Urinary bladder (tissue), 4 donors: ENCODE results near the gene MMP15. TPM values are rescaled to one million over a fixed set of nuclear protein-coding genes. Genes with fewer than 3 reads are reported as not detected.
"Not testable (repeated sequence)": the region's sequence is repeated elsewhere in the genome, so short reads cannot be mapped to it uniquely, and the experiment has no call there.

ENCODE experiments used
- DNase-seq: peaks from one replicate; pipeline ENCODE4 v3.0.0-alpha.2; 2015; ENCODE audit errors: extremely low spot score
- H3K27ac ChIP-seq: one replicate; pipeline ENCODE4 v1.5.1; 2013; ENCODE audit warnings: low read depth, mild to moderate bottlenecking, moderate library complexity
- H3K36me3 ChIP-seq: one replicate; pipeline ENCODE4 v1.6.1; 2013; ENCODE audit warnings: mild to moderate bottlenecking, moderate library complexity; ENCODE audit not compliant: insufficient read depth
- H3K4me1 ChIP-seq: one replicate; pipeline ENCODE4 v1.6.1; 2013; ENCODE audit warnings: mild to moderate bottlenecking, moderate library complexity; ENCODE audit not compliant: insufficient read depth
- H3K4me3 ChIP-seq: one replicate; pipeline ENCODE4 v1.5.1; 2013; ENCODE audit warnings: low read depth, low read length
- WGBS: extraction: QIAGEN DNeasy Blood & Tissue Kit; methylation state at CpG from one replicate; pipeline ENCODE4 v1.1.7; 2013; 5-methylcytosine and 5-hydroxymethylcytosine counted together
- polyA plus RNA-seq: library from polyadenylated mRNA; stranded (reverse); fragments of 200-250 nt; gene quantifications from one replicate; pipeline ENCODE4 v1.2.3, GENCODE V29; 2013
- total RNA-seq: library from RNA; depleted of rRNA; stranded (reverse); fragments of >200 nt; gene quantifications from one replicate; pipeline ENCODE4 v1.2.3, GENCODE V29; 2014
- donor health status: healthy with polysubstance abuse.
- donor health status: healthy.

Gene MMP15
- total and polyA plus RNA-seq, 2 donors = 10.6 to 11.1 TPM

DNA sequence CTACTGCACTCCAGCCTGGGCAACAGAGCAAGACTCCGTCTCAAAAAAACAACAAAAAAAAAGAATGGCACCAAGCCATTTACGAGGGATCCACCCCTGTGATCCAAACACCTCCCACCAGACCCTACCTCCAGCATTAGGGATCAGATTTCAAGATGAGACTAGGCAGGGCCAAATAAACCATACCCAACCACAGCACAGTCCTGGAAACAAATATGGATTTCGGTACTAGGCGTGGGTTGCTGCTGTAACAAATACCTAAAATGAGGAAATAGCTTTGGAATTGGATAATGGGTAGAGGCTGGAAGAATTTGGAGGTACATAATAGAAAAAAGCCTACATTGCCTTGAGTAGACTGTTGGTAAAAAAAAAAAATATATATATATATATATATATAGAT, 49.1 kb downstream of the MMP15 start:
- no peaks in the 10 kb centered on the region for H3K4me1 ChIP-seq
- no peaks in the 10 kb centered on the region for H3K36me3 ChIP-seq
- H3K4me3 ChIP-seq = no peak overlapping the region
- no peak for DNase-seq
- WGBS = 97% methylated on average over 4 of the region's 4 CpGs
- H3K27ac ChIP-seq = no peak overlapping the region

DNA sequence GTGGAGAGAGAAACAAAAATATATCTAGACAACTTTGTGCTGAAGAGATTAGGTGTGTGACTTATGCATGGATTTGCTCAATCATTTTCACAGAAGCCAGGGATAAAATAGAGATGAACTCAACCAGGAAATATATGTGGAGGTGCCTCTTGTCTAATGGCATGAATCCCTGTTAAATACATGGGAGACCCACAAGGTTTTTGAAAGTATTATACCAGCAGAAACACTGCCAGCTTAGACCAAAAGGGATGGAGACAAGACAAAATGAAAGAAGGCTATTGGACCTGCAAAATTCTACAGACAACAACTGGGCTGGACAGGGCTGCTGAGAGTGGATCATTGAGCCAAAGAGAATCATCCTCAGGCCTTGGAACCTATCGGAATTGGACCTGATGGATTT, 51.0 kb downstream of the MMP15 start:
- no peak for DNase-seq
- 91% methylated on average over 1 of the region's 1 CpG for WGBS
- Histone ChIP-seq H3K27ac (no peak overlapping the region), H3K4me3 (no peak overlapping the region), H3K4me1 (no peaks in the 10 kb centered on the region), H3K36me3 (no peaks in the 10 kb centered on the region)

DNA sequence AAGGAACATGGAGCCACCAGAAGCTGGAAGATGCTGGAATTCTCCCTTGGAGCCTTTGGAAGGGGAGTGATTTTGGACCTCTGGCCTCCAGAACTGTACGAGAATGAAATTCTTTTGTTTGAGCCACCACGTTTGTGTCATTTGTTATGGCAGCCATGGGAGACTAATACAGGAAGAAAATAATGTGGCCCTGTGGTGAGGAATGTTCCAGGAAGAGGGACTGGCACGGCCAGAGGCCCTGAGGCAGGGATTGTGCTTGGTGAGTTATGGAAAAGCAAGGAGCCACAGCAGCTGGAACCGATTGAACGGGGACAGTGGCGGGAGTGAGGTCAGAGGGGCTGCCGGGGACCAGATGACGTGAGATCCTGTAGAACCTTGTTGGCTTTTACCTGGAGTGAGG, 52.2 kb downstream of the MMP15 start:
- no peak for DNase-seq
- Histone ChIP-seq H3K27ac (no peak overlapping the region), H3K4me1 (no peaks in the 10 kb centered on the region), H3K4me3 (no peak overlapping the region), H3K36me3 (no peaks in the 10 kb centered on the region)
- WGBS = 81% methylated on average over 8 of the region's 8 CpGs

DNA sequence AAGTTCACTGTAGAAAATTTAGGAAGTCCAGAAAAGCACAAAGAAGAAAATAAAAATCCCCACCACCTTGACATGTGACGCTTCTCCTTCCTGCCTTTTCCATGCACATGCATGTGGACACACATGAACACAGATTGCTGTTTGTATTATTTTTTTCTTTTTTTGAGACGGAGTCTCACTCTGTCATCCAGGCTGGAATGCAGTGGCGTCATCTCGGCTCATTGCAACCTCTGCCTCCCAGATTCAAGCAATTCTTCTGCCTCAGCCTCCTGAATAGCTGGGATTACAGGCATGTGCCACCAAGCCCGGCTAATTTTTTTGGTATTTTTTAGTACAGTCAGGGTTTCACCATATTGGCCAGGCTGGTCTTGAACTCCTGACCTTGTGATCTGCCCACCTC, 55.1 kb downstream of the MMP15 start:
- not testable (repeated sequence) for H3K4me1 ChIP-seq, H3K36me3 ChIP-seq, H3K4me3 ChIP-seq, H3K27ac ChIP-seq, DNase-seq
- 85% methylated on average over 5 of the region's 5 CpGs for WGBS

DNA sequence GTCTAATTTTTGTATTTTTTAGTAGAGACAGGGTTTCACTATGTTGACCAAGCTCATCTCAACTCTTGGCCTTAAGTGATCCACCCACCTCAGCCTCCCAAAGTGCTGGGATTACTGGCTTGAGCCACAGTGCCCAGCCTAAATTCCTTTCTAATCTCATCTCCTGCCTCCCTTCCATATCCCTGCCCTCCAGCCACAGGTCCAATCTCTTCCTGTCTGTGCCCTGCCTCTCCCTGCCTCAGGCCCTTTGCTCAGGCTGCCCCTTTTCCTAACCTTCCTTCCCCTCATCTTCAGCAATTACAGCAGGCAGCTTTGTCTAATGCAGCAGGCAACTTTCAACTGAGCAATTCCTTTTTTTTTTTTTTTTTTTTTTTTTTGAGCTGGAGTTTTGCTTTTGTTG, 56.8 kb downstream of the MMP15 start:
- Histone ChIP-seq H3K27ac (no peak overlapping the region), H3K36me3 (no peaks in the 10 kb centered on the region), H3K4me3 (no peak overlapping the region), H3K4me1 (no peaks in the 10 kb centered on the region)
- no peak for DNase-seq

DNA sequence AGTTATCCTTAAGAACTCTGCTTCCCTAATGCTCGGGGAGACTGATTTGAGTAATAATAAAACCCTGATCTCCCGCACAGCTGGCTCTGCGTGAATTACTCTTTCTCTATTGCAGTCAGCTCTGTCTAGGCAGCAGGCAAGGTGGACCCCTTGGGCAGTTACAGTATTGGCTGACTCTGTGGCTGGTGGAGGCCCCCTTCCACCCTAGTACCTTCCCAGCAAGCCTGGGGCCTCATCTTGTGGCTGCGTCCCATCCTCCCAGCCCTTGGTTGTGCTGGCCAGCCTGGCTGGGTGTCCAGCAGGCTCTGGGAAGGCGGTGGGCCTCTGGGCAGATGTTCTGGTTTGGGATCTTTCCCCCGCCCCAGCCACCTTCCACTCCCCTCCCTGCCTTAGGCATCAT, 59.1 kb downstream of the MMP15 start:
- Histone ChIP-seq H3K27ac (no peak overlapping the region), H3K4me3 (no peak overlapping the region), H3K36me3 (no peaks in the 10 kb centered on the region), H3K4me1 (no peaks in the 10 kb centered on the region)
- no peak for DNase-seq
- WGBS = 81% methylated on average over 6 of the region's 6 CpGs

DNA sequence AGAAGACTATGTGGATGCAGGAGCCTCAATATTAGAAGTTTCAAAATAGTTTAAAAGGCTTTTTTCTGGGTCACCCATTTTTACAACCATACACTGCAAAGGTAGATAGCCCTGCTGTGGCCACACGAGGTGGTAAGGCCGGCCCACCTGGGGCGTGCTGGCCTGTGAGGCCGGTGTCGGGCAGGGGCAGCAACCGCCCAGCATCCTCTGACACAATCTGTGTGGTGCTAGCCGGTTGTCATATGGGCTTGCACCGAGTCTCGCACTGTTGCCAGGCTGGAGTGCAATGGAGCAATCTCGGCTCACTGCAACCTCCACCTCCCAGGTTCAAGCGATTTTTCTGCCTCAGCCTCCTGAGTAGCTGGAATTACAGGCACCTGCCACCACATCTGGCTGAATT, 59.6 kb downstream of the MMP15 start:
- Histone ChIP-seq H3K36me3 (no peaks in the 10 kb centered on the region), H3K4me3 (no peak overlapping the region), H3K4me1 (no peaks in the 10 kb centered on the region), H3K27ac (no peak overlapping the region)
- 91% methylated on average over 11 of the region's 11 CpGs for WGBS
- DNase-seq = no peak

DNA sequence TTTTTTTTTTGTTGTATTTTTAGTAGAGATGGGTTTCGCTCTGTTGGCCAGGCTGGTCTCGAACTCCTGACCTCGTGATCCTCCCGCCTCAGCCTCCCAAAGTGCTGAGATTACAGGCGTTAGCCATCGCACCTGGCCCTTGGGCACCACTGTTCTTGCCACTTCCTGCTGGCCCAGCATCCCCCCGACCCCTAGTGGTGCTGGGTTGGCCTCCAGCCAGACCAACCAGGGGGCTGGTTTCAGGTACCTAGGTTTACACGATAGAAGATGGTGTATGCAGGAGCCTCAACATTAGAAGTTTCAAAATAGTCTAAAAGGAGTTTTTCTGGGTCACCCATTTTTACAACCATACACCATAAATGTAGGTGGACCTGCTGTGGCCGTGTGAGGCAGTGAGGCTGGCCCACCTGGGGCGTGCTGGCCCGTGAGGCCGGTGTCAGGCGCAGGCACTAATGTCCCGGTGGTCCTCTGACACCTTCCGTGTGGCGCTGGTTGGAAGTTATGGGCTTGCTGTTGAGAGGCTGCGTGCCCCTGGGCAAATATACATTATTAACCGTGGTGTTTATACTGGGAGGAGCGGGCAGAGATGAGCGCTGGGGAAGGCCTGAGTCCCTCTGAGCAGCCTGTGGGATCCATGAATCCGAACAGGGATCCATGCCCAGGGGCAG, 60.2 kb downstream of the MMP15 start:
- 85% methylated on average over 21 of the region's 21 CpGs for WGBS
- H3K4me1 ChIP-seq = no peaks in the 10 kb centered on the region
- no peaks in the 10 kb centered on the region for H3K36me3 ChIP-seq
- H3K27ac ChIP-seq = no peak overlapping the region
- no peak for DNase-seq
- no peak overlapping the region for H3K4me3 ChIP-seq

DNA sequence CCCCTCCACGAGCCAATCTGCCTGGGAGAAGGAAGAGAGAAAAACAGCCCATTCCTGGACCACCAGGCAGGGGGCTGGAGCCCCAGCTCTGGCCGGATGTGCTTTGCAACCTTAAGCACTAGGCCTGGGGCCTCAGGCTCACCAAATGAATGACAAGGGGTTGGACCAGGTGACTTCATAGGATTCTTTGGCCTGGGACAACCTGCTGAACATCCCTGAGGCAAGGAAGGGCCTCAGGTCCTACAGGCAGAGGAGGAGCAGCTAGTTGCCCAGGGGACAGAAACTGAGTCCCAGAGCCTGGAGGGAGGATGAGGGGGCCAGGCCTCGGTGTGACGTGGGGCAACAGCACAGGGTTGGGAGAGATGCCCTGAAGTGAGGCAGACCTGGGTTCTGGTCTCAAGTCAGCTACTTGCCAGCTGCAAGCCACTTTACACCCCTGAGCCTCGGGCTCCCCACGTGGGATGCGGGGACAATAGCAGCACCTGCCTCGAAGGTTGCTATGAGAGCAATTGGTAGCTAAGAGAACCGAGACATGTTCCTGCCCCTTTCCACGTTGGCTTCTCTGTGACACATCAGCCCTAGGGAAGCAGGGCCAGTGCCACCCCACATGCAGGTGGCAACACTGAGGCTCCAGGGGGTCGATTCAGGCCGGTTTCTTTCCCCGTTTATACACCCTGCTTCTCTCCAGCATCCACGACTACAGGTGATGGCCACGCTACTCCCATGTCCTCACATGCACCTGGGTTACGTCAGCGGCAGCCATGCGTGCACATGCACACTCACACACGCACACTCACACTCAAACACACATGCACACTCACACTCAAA, 61.0 kb downstream of the MMP15 start:
- no peak overlapping the region for H3K27ac ChIP-seq
- WGBS = 84% methylated on average over 19 of the region's 19 CpGs
- no peaks in the 10 kb centered on the region for H3K36me3 ChIP-seq
- no peaks in the 10 kb centered on the region for H3K4me1 ChIP-seq
- H3K4me3 ChIP-seq = no peak overlapping the region
- DNase-seq = no peak

DNA sequence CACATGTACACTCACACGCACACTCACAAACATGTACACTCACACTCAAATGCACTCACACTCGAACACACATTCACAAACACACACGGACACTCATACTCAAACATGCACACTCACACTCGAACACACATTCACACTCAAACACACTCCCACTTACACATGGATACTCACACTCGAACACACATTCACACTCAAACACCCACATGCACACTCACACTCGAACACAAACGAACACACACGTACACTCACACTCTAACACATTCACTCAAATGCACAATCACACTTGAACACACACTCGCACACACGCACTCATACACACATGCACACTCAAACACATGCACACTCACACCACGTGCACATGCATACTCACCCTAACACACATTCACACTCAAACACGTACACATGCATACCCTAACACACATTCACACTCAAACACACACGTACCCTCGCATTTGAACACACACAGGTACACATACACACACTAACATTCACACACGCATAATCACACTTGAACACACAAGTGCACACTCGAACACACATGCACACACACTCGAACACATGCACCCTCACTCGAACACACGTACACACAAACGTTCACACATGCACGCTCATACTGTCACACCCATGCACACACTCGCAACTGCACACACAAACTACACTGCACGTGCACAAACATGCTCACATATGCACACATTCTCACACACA, 61.8 kb downstream of the MMP15 start:
- H3K4me3 ChIP-seq = no peak overlapping the region
- DNase-seq = no peak
- 95% methylated on average over 23 of the region's 23 CpGs for WGBS
- no peaks in the 10 kb centered on the region for H3K4me1 ChIP-seq
- H3K27ac ChIP-seq = no peak overlapping the region
- H3K36me3 ChIP-seq = no peaks in the 10 kb centered on the region

DNA sequence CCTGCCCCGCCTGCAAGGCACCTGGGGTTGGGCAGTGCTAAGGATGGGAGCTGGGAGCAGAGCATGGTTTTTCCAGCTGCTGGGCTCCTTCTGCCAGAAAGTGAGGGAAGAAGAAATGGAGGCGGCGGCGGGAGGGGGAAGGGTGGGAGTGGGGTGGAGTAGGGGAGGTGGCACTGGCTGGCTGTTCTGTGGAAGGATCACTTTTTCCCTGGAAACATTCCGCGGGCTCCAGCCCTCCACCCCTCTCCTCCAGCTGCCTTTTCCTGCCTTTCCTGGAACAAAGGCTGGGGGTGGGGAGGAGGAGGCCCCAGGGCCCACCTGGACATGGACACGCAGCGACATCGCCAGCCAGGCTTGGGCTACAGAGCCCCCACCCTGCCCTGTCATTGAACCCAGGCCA, 62.5 kb downstream of the MMP15 start:
- no peak for DNase-seq
- Histone ChIP-seq H3K36me3 (no peaks in the 10 kb centered on the region), H3K27ac (no peak overlapping the region), H3K4me3 (no peak overlapping the region), H3K4me1 (no peaks in the 10 kb centered on the region)
- 43% methylated on average over 9 of the region's 9 CpGs for WGBS

DNA sequence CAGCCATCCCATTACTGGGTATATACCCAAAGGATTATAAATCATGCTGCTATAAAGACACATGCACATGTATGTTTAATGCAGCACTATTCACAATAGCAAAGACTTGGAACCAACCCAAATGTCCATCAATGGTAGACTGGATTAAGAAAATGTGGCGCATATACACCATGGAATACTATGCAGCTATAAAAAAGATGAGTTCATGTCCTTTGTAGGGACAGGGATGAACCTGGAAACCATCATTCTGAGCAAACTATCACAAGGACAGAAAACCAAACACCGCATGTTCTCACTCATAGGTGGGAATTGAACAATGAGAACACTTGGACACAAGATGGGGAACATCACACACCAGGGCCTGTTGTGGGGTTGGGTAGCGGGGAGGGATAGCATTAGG, 64.8 kb downstream of the MMP15 start:
- not testable (repeated sequence) for H3K36me3 ChIP-seq, DNase-seq, H3K4me1 ChIP-seq, H3K4me3 ChIP-seq, H3K27ac ChIP-seq
- WGBS = 97% methylated on average over 3 of the region's 3 CpGs

DNA sequence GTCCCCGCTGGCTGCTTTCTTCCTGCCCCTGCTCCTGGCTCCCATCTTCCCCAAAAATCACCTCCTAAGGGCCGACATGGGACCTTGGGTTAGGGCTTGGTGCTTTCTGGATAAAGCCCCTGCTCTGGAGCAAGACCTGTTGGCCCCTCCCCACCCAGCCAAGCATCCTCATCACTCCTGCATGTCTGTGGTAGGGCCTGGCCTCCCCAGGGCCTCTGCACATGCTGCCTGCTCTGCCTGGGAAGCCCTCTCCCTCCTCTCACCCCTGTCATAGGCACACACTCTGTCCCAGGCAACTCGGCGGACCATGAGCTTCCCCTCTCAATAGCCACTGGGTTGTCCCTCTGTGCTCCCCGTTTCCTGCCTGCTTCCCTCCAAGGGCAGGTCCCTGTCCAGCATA, 68.5 kb downstream of the MMP15 start:
- H3K27ac ChIP-seq = no peak overlapping the region
- WGBS = 81% methylated on average over 5 of the region's 5 CpGs
- H3K4me3 ChIP-seq = no peak overlapping the region
- no peaks in the 10 kb centered on the region for H3K4me1 ChIP-seq
- DNase-seq = no peak
- no peaks in the 10 kb centered on the region for H3K36me3 ChIP-seq
